ENCODE data around the gene NSUN3.
"Not testable (repeated sequence)": the region's sequence is repeated elsewhere in the genome, so short reads cannot be mapped to it uniquely, and the experiment has no call there.

NSUN3 gene

DNA sequence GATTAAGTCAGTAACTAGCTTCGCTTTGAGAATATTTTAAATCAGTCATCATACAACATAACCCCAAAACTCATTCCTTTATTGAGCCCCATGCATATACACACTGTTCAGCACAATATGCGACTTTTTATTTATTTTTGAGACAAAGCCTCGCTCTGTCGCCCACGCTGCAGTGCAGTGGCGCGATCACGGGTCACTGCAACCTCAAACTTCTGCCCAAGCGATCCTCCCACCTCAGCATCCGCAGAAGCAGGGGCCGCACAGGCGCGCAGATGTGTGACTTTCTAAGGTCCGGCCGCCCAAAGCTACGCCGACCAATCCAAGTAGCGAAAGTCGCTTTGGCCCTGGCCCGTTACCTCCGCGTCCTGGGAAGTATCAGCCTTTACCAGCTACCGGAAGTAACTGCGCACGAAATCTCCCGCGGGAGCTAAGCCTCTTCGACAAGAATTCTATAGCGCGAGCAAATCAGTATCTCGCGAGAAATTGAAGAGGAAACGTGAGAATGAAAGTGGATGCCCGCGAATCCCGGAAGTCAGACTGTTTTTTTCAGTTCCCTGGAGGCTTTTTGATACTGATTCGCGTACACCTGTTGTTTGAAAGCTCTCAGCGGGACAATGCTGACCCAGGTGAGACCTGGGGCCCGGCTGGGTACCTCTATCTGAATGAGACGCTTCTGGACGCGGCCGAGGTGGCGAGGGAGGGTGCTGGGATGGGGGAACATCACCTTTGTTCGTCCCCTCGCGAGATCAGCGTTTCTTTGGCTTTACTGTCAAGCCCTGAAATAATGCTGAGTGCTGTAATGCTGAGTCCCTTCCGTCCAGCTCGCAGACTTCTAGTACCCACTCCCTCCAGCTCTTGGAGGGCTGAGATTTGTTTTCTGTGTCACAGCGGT, at the start of gene NSUN3, which contains the start of gene DHFR2:
Gene NSUN3, plus strand, starts transcription at position 549 of the 892 bp plus-strand sequence. Its CDS starts 66 bp downstream, at position 615.
Gene DHFR2, minus strand, starts transcription at position 404 of the 892 bp plus-strand sequence. CDS start 1,405 bp downstream, outside the sequence.
- DNase-seq (ENCODE audit: low read depth in 2 of 2): peak; percentile 55 to 68

DNA sequence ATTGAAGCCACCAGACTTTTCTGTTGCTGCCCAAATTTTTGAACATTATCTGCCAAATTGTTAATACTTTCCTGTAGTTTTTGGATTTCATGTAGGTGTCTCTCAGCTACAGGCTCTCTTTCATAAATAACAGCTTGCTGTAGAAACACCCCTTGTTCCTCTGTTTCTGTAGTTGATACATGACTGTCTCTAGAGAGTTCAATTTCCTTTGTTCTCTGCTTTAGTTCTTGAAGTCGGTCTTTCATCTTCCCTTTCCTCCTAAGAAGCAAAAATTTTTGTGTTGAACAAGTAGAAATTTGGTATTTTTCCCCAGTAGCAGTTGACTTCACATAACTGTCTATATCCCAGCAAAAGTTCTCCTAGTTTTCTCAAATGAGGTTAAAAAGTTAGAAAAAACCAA, 47.8 kb upstream of the NSUN3 start:
- no peak for DNase-seq (ENCODE audit: low read depth in 2 of 2)

- DNase-seq (ENCODE audit: low read depth in 2 of 2): no peak
These were observed 43.2 kb upstream of the NSUN3 start for GRCh38 chr3:94019659-94020058.

DNA sequence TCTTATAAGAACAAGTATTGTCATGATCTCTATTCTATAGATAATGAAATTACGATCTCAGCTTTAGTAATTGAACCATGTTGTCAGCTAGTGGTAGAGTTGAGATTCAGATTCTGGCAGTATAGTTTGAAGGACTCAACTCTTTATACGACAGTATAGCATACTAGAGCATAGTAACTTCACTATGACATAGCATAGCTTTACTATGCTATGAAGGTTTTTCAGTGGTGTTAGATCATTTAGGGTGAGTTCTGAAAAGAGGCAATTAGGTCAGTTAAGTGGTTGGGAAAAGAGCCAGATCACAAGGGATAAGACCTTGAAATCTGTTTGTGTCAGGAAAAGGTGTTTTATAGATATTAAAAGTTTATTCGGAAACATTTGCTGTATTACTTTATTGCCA, 42.6 kb upstream of the NSUN3 start:
- DNase-seq (ENCODE audit: low read depth in 2 of 2): no peak

- DNase-seq (ENCODE audit: low read depth in 2 of 2): no peak
These were observed 38.5 kb upstream of the NSUN3 start for GRCh38 chr3:94024385-94024784.

GRCh38 chr3:94026623-94027022, 36.2 kb upstream of the NSUN3 start:
- no peak for DNase-seq (ENCODE audit: low read depth in 2 of 2)

DNA sequence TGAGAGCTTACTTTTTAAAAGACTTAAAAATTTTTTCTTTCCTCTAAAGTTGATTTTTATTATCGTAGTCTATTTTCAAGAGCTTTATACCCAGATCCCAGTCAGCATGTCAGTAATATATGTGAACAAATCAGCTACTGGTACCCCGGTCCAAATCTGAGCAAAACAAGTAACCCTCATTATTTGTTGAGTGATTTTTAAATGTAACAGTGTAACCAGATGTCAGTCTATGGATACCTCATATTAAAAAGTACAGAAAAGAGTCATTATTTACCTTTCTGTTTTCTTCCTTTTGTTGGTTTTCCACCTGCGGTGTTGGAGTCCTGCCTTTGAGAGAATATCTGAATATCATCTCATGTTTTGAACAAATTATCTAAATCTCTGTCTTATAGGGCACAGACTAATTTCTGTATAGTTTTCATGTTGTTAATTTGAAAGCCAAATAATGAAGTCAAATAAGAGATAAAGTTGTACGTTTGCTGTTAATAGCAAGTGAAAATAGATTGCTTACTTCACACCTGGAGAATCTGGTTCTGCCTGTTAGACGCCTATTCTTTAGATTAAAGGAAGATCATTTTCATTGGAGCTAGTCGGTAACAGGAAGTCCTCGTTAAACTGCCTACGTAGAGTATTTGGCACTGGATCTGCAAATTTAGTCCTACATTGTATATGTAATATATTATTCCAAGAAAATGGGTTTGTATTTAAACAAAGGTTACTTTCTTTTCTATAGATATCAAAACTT, 34.6 kb upstream of the NSUN3 start, which contains the start of gene STX19:
Gene STX19, minus strand, starts transcription at position 505 of the 745 bp plus-strand sequence. CDS start 13,328 bp downstream, outside the sequence.
- no peak for DNase-seq (ENCODE audit: low read depth in 2 of 2)

DNA sequence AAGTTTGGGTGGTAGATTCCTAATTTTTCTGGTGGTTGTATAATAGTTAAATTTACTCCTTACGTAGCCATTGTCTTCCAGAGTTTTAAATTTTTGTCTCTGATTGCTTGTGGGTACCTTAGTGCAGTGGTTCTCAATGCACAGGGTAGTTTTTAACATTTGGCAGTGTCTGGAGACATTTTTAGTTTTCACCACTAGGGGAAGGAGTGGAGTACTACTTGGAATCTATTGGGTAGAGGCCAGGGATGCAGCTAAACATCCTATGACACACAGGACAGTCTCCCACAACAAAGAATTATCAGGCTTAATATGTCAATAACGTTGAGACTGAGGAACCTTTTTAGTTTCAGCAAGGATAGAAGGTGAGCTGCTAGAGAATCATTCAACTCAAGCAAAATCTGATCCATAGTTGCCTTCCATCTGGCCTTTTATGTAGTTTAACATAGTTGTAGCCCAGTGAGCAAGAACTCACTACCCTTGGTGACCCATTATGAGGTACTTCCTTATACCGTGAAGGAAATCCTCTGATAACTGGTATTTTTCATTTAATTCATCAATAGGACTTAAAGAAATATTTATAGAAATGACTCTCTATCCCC, 25.9 kb upstream of the NSUN3 start:
- no peak for DNase-seq (ENCODE audit: low read depth in 2 of 2)

DNA sequence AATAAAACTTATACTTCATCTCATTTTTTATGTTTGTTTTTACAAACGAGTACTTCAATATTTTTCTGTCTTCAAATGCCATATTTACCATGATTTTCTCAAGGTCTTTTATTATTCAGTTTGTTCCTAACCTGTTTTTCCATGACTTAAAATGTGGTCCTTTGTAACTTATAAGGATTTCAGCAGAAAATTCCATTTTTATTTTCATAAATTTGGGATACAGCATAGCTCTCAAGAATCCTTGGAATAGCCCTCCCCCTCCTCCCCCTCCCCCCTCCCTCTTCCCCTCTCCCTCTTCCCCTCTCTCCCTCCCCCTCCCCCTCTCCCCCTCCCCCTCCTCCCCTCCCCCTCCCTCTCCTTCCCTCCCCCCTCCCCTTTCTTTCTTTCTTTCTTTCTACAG, 19.6 kb upstream of the NSUN3 start:
- DNase-seq (ENCODE audit: low read depth in 2 of 2): no peak

DNA sequence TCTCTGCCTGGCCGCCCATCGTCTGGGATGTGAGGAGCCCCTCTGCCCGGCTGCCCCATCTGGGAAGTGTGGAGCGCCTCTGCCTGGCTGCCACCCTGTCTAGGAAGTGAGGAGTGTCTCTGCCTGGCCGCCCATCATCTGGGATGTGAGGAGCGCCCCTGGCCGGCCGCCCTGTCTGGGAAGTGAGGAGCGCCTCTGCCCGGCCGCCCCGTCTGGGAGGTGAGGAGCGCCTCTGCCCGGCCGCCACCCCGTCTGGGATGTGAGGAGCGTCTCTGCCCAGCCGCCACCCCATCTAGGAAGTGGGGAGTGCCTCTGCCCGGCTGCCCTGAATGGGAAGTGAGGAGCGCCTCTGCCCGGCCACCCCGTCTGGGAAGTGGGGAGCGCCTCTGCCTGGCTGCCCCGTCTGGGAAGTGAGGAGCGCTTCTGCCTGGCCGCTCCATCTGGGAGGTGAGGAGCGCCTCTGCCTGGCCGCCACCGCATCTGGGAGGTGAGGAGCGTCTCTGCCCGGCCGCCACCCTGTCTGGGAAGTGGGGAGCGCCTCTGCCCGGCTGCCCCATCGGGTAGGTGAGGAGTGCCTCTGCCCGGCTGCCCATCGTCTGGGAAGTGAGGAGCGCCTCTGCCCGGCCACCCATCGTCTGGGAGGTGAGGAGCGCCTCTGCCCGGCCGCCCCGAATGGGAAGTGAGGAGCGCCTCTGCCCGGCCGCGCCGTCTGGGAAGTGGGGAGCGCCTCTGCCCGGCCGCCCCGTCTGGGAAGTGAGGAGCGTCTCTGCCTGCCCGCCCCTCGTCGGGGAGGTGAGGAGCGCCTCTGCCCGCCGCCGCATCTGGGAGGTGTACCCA, 18.5 kb upstream of the NSUN3 start:
- not testable (repeated sequence) for DNase-seq (ENCODE audit: low read depth in 2 of 2)

GRCh38 chr3:94046533-94046932, 16.3 kb upstream of the NSUN3 start:
- no peak for DNase-seq (ENCODE audit: low read depth in 2 of 2)

GRCh38 chr3:94049267-94049666, 13.6 kb upstream of the NSUN3 start:
- DNase-seq (ENCODE audit: low read depth in 2 of 2): no peak

DNA sequence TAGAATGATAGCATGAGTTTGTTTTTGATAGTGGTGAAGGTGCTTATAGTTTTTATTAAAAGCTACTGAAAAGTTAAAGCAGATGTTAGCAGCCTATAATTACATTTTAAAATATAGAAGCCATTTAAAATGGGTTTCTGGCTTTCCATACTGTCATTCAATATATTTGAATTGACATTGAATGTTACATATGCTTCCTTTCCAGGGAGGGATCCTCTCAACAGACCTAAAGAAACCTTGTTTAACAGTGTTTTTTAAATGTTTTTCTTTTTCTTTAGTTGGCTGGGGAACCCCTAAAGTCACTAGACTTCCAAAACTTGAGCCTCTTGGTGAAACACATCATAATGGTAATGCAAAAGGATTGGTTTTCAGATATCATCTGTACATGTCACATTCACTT, 12.3 kb upstream of the NSUN3 start:
- DNase-seq (ENCODE audit: low read depth in 2 of 2): no peak

DNA sequence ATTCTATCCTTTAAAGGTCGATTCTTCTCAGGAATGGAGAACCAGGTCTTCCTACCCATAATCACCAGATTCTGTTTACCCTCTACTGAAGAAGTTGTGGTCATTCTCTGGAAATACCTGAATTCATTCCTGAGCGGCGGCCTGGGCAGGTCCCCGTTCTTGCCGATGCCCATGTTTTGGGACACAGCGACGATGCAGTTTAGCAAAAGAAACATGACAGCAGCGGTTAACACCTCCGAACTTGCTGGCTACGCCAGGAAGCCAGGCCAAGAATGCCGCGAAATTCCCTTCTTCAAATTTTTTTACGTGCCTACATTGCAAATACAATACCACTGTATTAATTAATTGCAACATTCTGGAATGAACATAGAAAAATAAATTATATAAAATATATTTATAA, 1.6 kb upstream of the NSUN3 start:
- DNase-seq (ENCODE audit: low read depth in 2 of 2): no peak

DNA sequence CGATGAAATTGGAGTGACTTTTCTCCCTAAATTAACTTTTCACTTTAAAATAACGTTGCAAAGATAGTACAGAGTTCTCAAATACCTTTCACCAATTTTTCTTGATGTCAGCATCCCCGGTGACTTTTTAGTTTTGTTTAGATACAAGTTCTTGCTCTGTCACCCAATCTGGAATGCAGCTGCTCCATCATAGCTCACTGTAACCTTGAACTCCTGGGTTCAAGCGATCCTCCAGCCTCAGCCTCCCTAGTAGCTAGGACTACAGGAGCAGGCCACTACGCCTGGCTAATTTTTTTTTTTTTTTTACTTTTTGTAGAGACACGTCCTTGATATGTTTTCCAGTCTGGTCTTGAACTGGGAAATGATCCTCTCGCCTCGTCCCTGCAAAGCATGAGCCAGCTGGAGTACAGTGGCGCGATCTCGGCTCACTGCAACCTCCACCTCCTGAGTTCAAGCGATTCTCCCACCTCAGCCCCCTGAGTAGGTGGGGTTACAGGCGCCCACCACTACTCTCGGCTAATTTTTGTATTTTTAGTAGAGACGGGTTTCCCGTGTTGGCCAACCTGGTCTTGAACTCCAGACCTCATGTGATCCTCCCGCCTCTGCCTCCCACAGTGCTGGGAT, 747 bp downstream of the NSUN3 start:
- DNase-seq (ENCODE audit: low read depth in 2 of 2): no peak

GRCh38 chr3:94064243-94064860, 1.5 kb downstream of the NSUN3 start:
- no peak for DNase-seq (ENCODE audit: low read depth in 2 of 2)

DNA sequence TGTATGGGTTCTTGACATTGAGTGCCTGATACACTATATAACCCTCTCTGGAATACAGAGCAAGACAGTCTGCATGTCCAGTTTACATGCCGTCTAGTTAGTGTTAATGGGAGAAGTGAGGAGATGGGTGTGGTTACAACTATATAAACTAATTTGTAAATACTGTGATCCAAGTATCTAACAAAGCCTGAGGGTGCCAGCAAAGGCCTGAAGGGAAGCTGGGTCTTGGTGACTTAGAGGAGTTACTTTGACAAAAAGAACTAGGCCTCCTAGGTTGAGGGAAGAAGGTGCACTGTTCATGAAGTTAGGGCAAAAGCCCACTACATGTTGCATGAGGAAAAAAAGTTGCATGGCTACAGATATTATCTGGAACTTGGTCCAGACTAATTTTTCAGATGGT, 2.3 kb downstream of the NSUN3 start:
- no peak for DNase-seq (ENCODE audit: low read depth in 2 of 2)

DNA sequence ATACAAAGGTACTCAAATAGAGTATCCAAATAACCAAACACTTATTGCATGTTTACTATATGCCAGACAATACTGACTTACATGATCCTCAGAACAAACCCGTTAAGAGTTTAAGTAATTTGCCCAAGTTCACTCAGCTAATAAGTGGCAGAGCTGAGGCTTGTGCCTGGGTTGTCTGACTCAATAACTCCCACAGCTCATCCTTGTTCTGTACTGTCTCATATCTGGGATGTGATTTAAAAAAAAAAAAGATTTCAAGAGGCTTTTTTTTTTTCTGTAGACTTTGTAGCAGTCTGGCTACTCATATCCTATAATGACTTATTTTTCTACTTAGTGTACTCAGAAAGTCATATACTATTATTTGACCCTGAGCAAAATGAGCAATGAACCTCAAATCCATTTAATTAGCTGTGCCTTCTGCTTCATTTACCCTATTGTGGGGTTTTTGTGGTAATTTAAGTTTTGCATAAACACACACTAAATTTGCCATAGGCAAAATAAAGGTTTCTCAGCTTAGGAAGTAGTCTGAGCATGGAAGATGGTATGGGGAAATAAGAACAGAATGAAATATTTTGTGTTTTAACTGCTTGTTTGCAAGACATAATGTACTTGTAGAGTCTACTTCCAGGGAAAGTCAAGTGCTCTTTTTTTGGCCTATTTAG, 3.1 kb downstream of the NSUN3 start:
- DNase-seq (ENCODE audit: low read depth in 2 of 2): no peak

GRCh38 chr3:94066506-94067500, 3.9 kb downstream of the NSUN3 start:
- DNase-seq (ENCODE audit: low read depth in 2 of 2): no peak
